GM18868 (cell line): Measurements from ENCODE around the gene MMEL1.

ENCODE experiments used
- ATAC-seq: cut with Tn5 transposase; IDR thresholded peaks from one replicate; pipeline ENCODE4 v1.9.1; 2021; ENCODE audit warnings: mild to moderate bottlenecking, moderate library complexity; ENCODE audit not compliant: unreplicated experiment

MMEL1 gene

GRCh38 chr1:2547210-2548067 lies 85.4 kb downstream of the MMEL1 start:
- ATAC-seq: no peak

- peak; percentile 34 for ATAC-seq
Observed at GRCh38 chr1:2546515-2547209, 86.2 kb downstream of the MMEL1 start.

GRCh38 chr1:2545754-2546514 lies 86.9 kb downstream of the MMEL1 start:
- peak; percentile 31 for ATAC-seq

GRCh38 chr1:2544875-2545640 lies 87.8 kb downstream of the MMEL1 start:
- no peak for ATAC-seq

- ATAC-seq: no peak
Observed at GRCh38 chr1:2544093-2544874, 88.5 kb downstream of the MMEL1 start.

GRCh38 chr1:2543543-2544092 lies 89.2 kb downstream of the MMEL1 start:
- no peak for ATAC-seq

GRCh38 chr1:2542246-2542915 lies 90.4 kb downstream of the MMEL1 start:
- no peak for ATAC-seq

- ATAC-seq: no peak
Observed at GRCh38 chr1:2541619-2542245, 91.1 kb downstream of the MMEL1 start.

GRCh38 chr1:2540816-2541492 lies 91.9 kb downstream of the MMEL1 start:
- ATAC-seq: no peak
